Astrocyte (in vitro differentiated cells and primary cell): ENCODE results near the gene TRIM73.
"Not testable (repeated sequence)": the region's sequence is repeated elsewhere in the genome, so short reads cannot be mapped to it uniquely, and the experiment has no call there.

Experiments
- CTCF ChIP-seq: IDR thresholded peaks from 2 replicates; pipeline ENCODE4 v1.5.1; 2011; ENCODE audit warnings: low read depth, mild to moderate bottlenecking, inconsistent platforms, low read length, moderate library complexity; ENCODE audit not compliant: insufficient read depth
- EZH2 ChIP-seq: IDR thresholded peaks from 2 replicates; pipeline ENCODE4 v1.6.1; 2012; ENCODE audit warnings: mild to moderate bottlenecking, low read length, inconsistent platforms; ENCODE audit not compliant: insufficient read depth

- TF ChIP-seq CTCF, EZH2: not testable (repeated sequence)
Measured at GRCh38 chr7:75409880-75410822, 14.7 kb downstream of the TRIM73 start.
